A549 treated with DMSO at 1 μM for 4 hours (cell line): ENCODE data around the gene IGF1R. TPM values are rescaled to one million over a fixed set of nuclear protein-coding genes. Genes with fewer than 3 reads are reported as not detected.

Source experiments
- total RNA-seq: library from RNA; stranded (reverse); fragments of 200-300 nt; extraction: Qiagen RNA extraction; gene quantifications from 5 replicates; pipeline ENCODE4 v1.2.3, GENCODE V29; 2022; ENCODE audit warnings: low read depth

IGF1R gene
- total RNA-seq, result 51.3 to 77.6 TPM (median 70.0 TPM) in 5 replicates

GRCh38 chr15:98647774-98648653 is at the start of gene IGF1R:
Gene IGF1R, plus strand, starts transcription at chr15:98648539. Its CDS starts 1,043 bp downstream, at chr15:98649582.

